Stomach (tissue), 9 donors: Measurements from ENCODE around the gene DCST2. TPM values are rescaled to one million over a fixed set of nuclear protein-coding genes. Genes with fewer than 3 reads are reported as not detected.

Source experiments
- DNase-seq, 2 donors: peaks; one replicate each; pipeline versions ENCODE4 v3.0.0 to v3.0.0-alpha.2; 2013 to 2019
- H3K27ac ChIP-seq, 5 donors: fragments of 200-600 bp in 4 of 5; sonication (generic) in 4 of 5; one replicate each; pipeline ENCODE4 v1.5.1; 2013 to 2019; ENCODE audit warnings: mild to moderate bottlenecking in 1 of 5, moderate library complexity in 1 of 5
- H3K27me3 ChIP-seq, 3 donors: fragments of 200-600 bp; sonication (generic); one replicate each; pipeline ENCODE4 v1.5.1; 2017 to 2019; ENCODE audit warnings: mixed run types in 1 of 3
- H3K36me3 ChIP-seq, 4 donors: fragments of 200-600 bp; sonication (generic); 1 replicate in 3 of 4; 2 replicates in 1 of 4; pipeline ENCODE4 v1.5.1; 2016 to 2019
- H3K4me1 ChIP-seq, 4 donors: fragments of 200-600 bp; sonication (generic); one replicate each; pipeline ENCODE4 v1.5.1; 2016 to 2019
- H3K4me3 ChIP-seq, 4 donors: fragments of 200-600 bp; sonication (generic) in 3 of 4; one replicate each; pipeline ENCODE4 v1.5.1; 2016 to 2019; ENCODE audit warnings: mild to moderate bottlenecking in 1 of 4
- H3K9me3 ChIP-seq, 4 donors: fragments of 200-600 bp; sonication (generic); one replicate each; pipeline ENCODE4 v1.5.1; 2016 to 2019
- EP300 ChIP-seq: sonication (generic); formaldehyde crosslinking; IDR thresholded peaks from one replicate; pipeline ENCODE4 v1.6.1; 2017; ENCODE audit warnings: antibody characterized with exemption
- POLR2A ChIP-seq, 4 donors: fragments of 450-650 bp; IDR thresholded peaks; one replicate each; pipeline ENCODE4 v1.6.1; 2016; ENCODE audit warnings: antibody characterized with exemption in 4 of 4, control low read depth in 2 of 4, mild to moderate bottlenecking in 1 of 4, moderate library complexity in 1 of 4
- POLR2AphosphoS5 ChIP-seq, 3 donors: sonication (generic); formaldehyde crosslinking; IDR thresholded peaks; one replicate each; pipeline ENCODE4 v1.6.1; 2016; ENCODE audit warnings: antibody characterized with exemption in 3 of 3
- WGBS, 5 donors: extraction: QIAGEN DNeasy Blood & Tissue Kit in 3 of 5; methylation state at CpG; one replicate each; pipeline versions ENCODE4 v1.1.5 to v1.1.7; 2013 to 2018; 5-methylcytosine and 5-hydroxymethylcytosine counted together
- intact Hi-C: fragments of 100-400 bp; cut with DNase I; formaldehyde crosslinking; loops from one replicate; pipeline ENCODE4 v1.15.1; 2023; ENCODE audit warnings: low total_unique reads
- polyA plus RNA-seq, 3 donors: library from polyadenylated mRNA; stranded (reverse); fragments of 200-250 nt; gene quantifications; one replicate each; pipeline ENCODE4 v1.2.3, GENCODE V29; 2013
- total RNA-seq, 5 donors: library from RNA; depleted of rRNA; stranded (reverse); fragments of >200 nt; gene quantifications; one replicate each; pipeline versions ENCODE4 v1.1.0 to v1.2.3, GENCODE V29; 2014 to 2016
- TF ChIP-seq, protein P1 (sequence below), 7 experiments: fragments of 450-650 bp in 4 of 7; fragments of 200-600 bp in 3 of 7; sonication (generic) in 3 of 7; IDR thresholded peaks; one replicate each; pipeline ENCODE4 v1.5.1; 2016 to 2019; ENCODE audit warnings: antibody characterized with exemption in 7 of 7, control low read depth in 2 of 7, mild to moderate bottlenecking in 1 of 7
- donor health status: healthy with polysubstance abuse.
- donor health status: Bipolar disorder and iron deficiency.
- donor health status: healthy.

DCST2 gene
- total and polyA plus RNA-seq, 8 donors, result 1.6 to 158 (median 6.4) TPM; not detected in 4

GRCh38 chr1:155051777-155052398 is 18.3 kb upstream of the DCST2 start:
- DNase-seq, result peak; percentile 65 to 82
- peaks cover 33 to 47% (median 43%) of the 10 kb centered on the region in 4 donors for H3K4me1 ChIP-seq
- intact Hi-C loops, result no loop called here
- peak overlapping the region; percentile 92 to 97 (median 95) for H3K27ac ChIP-seq
- H3K36me3 ChIP-seq, result peaks cover 13 to 37% (median 34%) of the 10 kb centered on the region in 4 donors
- peak overlapping the region; percentile 73 to 89 (median 78) for H3K4me3 ChIP-seq
- H3K27me3 ChIP-seq, result no peaks in the 10 kb centered on the region
- TF ChIP-seq EP300 (no peak), POLR2A (IDR thresholded peaks at IDR 0.05) (no peak), POLR2AphosphoS5 (IDR thresholded peaks at IDR 0.05) (peak in 1 of 3 donors; percentile 23)
- TF ChIP-seq, protein P1, sequence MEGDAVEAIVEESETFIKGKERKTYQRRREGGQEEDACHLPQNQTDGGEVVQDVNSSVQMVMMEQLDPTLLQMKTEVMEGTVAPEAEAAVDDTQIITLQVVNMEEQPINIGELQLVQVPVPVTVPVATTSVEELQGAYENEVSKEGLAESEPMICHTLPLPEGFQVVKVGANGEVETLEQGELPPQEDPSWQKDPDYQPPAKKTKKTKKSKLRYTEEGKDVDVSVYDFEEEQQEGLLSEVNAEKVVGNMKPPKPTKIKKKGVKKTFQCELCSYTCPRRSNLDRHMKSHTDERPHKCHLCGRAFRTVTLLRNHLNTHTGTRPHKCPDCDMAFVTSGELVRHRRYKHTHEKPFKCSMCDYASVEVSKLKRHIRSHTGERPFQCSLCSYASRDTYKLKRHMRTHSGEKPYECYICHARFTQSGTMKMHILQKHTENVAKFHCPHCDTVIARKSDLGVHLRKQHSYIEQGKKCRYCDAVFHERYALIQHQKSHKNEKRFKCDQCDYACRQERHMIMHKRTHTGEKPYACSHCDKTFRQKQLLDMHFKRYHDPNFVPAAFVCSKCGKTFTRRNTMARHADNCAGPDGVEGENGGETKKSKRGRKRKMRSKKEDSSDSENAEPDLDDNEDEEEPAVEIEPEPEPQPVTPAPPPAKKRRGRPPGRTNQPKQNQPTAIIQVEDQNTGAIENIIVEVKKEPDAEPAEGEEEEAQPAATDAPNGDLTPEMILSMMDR (IDR thresholded peaks at IDR 0.05), result no peak
- no peaks in the 10 kb centered on the region for H3K9me3 ChIP-seq
- WGBS, 5 donors, result 1 to 3% (median 1%) methylated on average over 24 to 27 of the region's 27 CpGs

DNA sequence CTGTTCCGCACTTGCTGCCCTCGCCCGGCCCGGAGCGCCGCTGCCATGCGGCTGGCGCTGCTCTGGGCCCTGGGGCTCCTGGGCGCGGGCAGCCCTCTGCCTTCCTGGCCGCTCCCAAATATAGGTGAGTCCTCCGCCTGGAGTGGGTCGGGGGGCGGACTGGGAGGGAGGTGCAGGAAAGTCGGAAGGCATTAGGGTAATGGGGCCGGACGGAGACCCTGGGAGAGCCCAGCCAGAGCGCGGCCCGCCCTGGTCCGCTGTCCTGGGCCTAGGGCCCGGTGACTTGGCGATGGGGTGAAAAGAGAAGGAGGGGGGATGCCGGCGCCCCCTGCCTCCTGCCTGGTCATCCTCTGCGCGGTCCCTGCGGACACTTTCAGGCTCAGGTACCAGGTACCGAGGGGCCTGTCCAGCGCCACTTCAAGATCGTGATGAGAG is 17.8 kb upstream of the DCST2 start:
- Histone ChIP-seq H3K27me3 (no peaks in the 10 kb centered on the region), H3K4me1 (peaks cover 33 to 47% (median 43%) of the 10 kb centered on the region in 4 donors), H3K4me3 (peak overlapping the region; percentile 73 to 89 (median 78)), H3K9me3 (no peaks in the 10 kb centered on the region), H3K27ac (peak overlapping the region; percentile 92 to 97 (median 95)), H3K36me3 (peaks cover 13 to 32% (median 29%) of the 10 kb centered on the region in 4 donors)
- WGBS, 5 donors, result 0 to 1% (median 0%) methylated on average over 6 to 31 of the region's 31 CpGs
- intact Hi-C loops, result no loop called here
- TF ChIP-seq POLR2AphosphoS5 (IDR thresholded peaks at IDR 0.05), result peak in 1 of 3 donors; percentile 80
- TF ChIP-seq, protein P1 (IDR thresholded peaks at IDR 0.05), result no peak
- DNase-seq, result no peak

GRCh38 chr1:155050560-155051341 is 17.2 kb upstream of the DCST2 start, which contains the start of gene ADAM15:
Gene ADAM15, plus strand, starts transcription at chr1:155051316. Its CDS starts 71 bp downstream, at chr1:155051387.
- no peak for TF ChIP-seq EP300
- TF ChIP-seq POLR2A (IDR thresholded peaks at IDR 0.05), result no peak
- peak; percentile 8 to 77 (median 45) for TF ChIP-seq POLR2AphosphoS5 (IDR thresholded peaks at IDR 0.05)
- TF ChIP-seq, protein P1 (IDR thresholded peaks at IDR 0.05), result peak in 6 of 7 experiments; percentile 75 to 97 (median 90)
- 1 to 3% (median 1%) methylated on average over 19 to 99 of the region's 99 CpGs for WGBS, 5 donors
- Histone ChIP-seq H3K36me3 (peaks cover 9 to 26% (median 23%) of the 10 kb centered on the region in 4 donors), H3K4me3 (peak within 1 kb of the TSS; percentile 73 to 89 (median 78)), H3K9me3 (no peaks in the 10 kb centered on the region), H3K27me3 (no peaks in the 10 kb centered on the region), H3K4me1 (peaks cover 33 to 47% (median 43%) of the 10 kb centered on the region in 4 donors), H3K27ac (peak within 1 kb of the TSS; percentile 92 to 97 (median 95))
- intact Hi-C loops, result no loop called here
- peak; percentile 91 to 94 for DNase-seq
